ENCODE data around the gene MRPL14.

DNA sequence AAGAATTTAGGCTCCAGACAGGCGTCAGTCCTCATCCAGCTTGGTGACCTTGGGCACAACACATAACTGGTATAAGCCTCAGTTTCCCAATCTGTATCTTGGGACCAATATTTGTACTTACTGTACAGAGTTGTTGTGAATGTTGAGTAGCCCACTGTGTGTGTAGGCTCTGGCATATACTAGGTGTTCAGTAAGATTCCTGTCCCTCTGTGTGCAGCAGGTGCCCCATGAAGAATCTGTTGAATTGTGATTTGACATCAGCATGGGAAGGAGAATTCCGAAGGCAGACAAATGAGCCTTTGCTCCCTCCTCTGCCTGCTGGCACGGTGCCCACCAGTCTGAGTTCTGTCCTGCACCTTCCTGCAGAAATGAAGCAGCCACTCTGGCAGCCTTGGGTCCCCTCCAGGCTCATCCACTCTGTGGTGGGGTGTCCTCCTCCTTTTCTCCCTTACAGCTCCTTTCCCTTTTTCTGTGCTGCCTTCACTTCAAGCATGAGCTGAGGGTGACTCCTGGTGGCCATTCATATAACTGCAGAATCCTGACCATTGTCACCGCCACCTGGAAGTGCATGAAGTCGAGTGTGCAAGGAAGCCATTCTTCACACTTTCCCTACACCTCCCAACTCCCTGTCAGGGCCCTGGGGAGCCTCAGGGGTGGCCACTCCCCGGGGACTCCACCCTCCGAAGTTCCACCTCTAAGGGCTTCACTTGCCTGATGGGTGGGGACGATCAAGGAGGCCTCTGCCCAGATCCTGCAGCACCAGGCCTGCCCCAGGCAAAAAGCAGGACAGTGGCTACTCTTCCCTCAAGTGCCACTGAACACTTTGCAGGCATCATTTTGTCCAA, 48.2 kb downstream of the MRPL14 start:
- TF ChIP-seq, protein P1, sequence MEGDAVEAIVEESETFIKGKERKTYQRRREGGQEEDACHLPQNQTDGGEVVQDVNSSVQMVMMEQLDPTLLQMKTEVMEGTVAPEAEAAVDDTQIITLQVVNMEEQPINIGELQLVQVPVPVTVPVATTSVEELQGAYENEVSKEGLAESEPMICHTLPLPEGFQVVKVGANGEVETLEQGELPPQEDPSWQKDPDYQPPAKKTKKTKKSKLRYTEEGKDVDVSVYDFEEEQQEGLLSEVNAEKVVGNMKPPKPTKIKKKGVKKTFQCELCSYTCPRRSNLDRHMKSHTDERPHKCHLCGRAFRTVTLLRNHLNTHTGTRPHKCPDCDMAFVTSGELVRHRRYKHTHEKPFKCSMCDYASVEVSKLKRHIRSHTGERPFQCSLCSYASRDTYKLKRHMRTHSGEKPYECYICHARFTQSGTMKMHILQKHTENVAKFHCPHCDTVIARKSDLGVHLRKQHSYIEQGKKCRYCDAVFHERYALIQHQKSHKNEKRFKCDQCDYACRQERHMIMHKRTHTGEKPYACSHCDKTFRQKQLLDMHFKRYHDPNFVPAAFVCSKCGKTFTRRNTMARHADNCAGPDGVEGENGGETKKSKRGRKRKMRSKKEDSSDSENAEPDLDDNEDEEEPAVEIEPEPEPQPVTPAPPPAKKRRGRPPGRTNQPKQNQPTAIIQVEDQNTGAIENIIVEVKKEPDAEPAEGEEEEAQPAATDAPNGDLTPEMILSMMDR (IDR thresholded peaks at IDR 0.05; ENCODE audit: low read depth, low read length, missing input control), result peak; percentile 94
- TF ChIP-seq HNF4A (conservative IDR thresholded peaks at IDR 0.05) (no peak), GABPA (IDR thresholded peaks at IDR 0.05 in 1 of 2, conservative IDR thresholded peaks at IDR 0.05 in 1 of 2) (no peak), YY1 (IDR thresholded peaks at IDR 0.05) (no peak), JUND (IDR thresholded peaks at IDR 0.05) (no peak), FOXA1 (IDR thresholded peaks at IDR 0.05) (no peak), FOXA2 (IDR thresholded peaks at IDR 0.05) (no peak), TAF1 (conservative IDR thresholded peaks at IDR 0.05) (no peak)
- TF ChIP-seq, protein P2, sequence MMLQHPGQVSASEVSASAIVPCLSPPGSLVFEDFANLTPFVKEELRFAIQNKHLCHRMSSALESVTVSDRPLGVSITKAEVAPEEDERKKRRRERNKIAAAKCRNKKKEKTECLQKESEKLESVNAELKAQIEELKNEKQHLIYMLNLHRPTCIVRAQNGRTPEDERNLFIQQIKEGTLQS (IDR thresholded peaks at IDR 0.05), result no peak
- TF ChIP-seq, protein P3, sequence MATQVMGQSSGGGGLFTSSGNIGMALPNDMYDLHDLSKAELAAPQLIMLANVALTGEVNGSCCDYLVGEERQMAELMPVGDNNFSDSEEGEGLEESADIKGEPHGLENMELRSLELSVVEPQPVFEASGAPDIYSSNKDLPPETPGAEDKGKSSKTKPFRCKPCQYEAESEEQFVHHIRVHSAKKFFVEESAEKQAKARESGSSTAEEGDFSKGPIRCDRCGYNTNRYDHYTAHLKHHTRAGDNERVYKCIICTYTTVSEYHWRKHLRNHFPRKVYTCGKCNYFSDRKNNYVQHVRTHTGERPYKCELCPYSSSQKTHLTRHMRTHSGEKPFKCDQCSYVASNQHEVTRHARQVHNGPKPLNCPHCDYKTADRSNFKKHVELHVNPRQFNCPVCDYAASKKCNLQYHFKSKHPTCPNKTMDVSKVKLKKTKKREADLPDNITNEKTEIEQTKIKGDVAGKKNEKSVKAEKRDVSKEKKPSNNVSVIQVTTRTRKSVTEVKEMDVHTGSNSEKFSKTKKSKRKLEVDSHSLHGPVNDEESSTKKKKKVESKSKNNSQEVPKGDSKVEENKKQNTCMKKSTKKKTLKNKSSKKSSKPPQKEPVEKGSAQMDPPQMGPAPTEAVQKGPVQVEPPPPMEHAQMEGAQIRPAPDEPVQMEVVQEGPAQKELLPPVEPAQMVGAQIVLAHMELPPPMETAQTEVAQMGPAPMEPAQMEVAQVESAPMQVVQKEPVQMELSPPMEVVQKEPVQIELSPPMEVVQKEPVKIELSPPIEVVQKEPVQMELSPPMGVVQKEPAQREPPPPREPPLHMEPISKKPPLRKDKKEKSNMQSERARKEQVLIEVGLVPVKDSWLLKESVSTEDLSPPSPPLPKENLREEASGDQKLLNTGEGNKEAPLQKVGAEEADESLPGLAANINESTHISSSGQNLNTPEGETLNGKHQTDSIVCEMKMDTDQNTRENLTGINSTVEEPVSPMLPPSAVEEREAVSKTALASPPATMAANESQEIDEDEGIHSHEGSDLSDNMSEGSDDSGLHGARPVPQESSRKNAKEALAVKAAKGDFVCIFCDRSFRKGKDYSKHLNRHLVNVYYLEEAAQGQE (IDR thresholded peaks at IDR 0.05), result no peak

Measured in liver (tissue), 3 donors.